ENCODE results near the gene CHRNA5. TPM values are rescaled to one million over a fixed set of nuclear protein-coding genes. Genes with fewer than 3 reads are reported as not detected.

The CHRNA5 gene
- polyA plus RNA-seq, 2 donors, result 1.5 to 2.3 TPM

DNA sequence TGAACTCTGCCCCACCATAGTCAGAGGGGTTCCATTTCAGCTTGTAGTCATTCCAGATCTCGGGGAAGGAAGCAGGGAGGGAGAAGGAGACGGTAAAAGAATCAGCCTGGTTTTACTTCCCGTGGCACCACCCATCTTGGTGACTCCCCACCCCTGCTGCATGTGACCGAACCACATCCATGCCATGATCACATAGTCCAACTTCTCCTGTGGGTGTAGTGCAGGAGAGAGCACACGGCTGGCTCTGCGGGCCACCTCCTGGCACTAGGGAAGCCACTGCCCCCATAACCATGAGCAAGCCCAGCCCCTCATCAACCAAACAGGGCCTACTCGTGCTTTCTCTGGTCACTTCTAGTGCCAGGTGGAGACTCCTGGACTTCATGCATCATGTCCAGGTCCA, 51.8 kb downstream of the CHRNA5 start:
- Histone ChIP-seq H3K27ac (ENCODE audit: low read depth in 2 of 2, low read length in 1 of 2) (no peak overlapping the region), H3K27me3 (ENCODE audit: control insufficient read depth in 1 of 2, insufficient read depth in 2 of 2, low read length in 2 of 2) (peaks cover 0 to 17% of the 10 kb centered on the region in 2 donors), H3K9me3 (ENCODE audit: control insufficient read depth in 2 of 2, insufficient read depth in 1 of 2, low read depth in 1 of 2, low read length in 1 of 2) (no peaks in the 10 kb centered on the region), H3K36me3 (ENCODE audit: control insufficient read depth in 2 of 2, insufficient read depth in 2 of 2, low read length in 1 of 2) (no peaks in the 10 kb centered on the region), H3K4me1 (ENCODE audit: control insufficient read depth in 2 of 2, insufficient read depth in 2 of 2, low read length in 1 of 2) (peaks cover 4 to 6% of the 10 kb centered on the region in 2 donors), H3K4me3 (ENCODE audit: low read depth in 1 of 2, low read length in 2 of 2) (no peak overlapping the region)
- WGBS, 2 donors, result 66 to 72% methylated on average over 7 of the region's 7 CpGs

DNA sequence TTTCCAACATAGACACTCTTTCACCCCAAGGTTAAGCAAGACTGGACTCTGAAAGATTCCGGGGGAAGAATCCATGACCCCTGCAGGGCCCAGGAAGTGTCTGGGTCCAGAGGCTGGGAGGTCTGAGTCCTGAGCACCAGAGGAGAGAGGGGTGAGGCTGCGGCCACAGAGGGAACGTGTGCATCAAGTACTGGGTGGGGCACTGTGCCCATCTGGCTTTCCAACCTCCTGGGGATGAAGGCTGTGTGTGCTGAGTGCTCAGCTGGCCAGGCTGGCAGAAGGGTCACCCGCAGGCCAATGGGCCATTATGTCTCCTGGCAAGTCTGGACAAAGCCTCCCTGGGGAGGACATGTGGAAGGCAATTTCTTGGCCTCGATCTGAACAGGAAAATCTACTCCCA, 52.2 kb downstream of the CHRNA5 start:
- Histone ChIP-seq H3K4me1 (ENCODE audit: control insufficient read depth in 2 of 2, insufficient read depth in 2 of 2, low read length in 1 of 2) (peaks cover 4 to 6% of the 10 kb centered on the region in 2 donors), H3K9me3 (ENCODE audit: control insufficient read depth in 2 of 2, insufficient read depth in 1 of 2, low read depth in 1 of 2, low read length in 1 of 2) (no peaks in the 10 kb centered on the region), H3K27ac (ENCODE audit: low read depth in 2 of 2, low read length in 1 of 2) (no peak overlapping the region), H3K27me3 (ENCODE audit: control insufficient read depth in 1 of 2, insufficient read depth in 2 of 2, low read length in 2 of 2) (peaks cover 0 to 17% of the 10 kb centered on the region in 2 donors), H3K36me3 (ENCODE audit: control insufficient read depth in 2 of 2, insufficient read depth in 2 of 2, low read length in 1 of 2) (no peaks in the 10 kb centered on the region), H3K4me3 (ENCODE audit: low read depth in 1 of 2, low read length in 2 of 2) (no peak overlapping the region)
- WGBS, 2 donors, result 76 to 79% methylated on average over 5 of the region's 5 CpGs

DNA sequence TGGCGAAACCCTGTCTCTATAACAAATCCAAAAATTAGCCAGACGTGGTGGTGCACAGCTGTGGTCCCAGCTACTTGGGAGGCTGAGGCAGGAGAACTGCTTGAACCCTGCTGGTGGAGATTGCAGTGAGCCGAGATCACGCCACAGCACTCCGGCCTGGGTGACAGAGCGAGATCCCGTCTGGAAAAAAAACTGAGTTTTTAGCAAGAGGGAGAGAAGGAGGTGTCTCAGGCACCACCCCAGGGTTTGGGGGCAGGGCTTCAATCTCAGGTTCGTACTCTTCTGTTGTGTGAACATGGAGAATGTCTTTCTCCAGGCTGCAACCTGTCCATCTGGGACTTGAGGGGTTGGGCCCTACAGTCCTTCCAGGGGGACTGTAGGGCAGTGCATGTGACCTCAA, 52.7 kb downstream of the CHRNA5 start:
- H3K4me3 ChIP-seq (ENCODE audit: low read depth in 1 of 2, low read length in 2 of 2), result no peak overlapping the region
- H3K9me3 ChIP-seq (ENCODE audit: control insufficient read depth in 2 of 2, insufficient read depth in 1 of 2, low read depth in 1 of 2, low read length in 1 of 2), result no peaks in the 10 kb centered on the region
- no peak overlapping the region for H3K27ac ChIP-seq (ENCODE audit: low read depth in 2 of 2, low read length in 1 of 2)
- H3K27me3 ChIP-seq (ENCODE audit: control insufficient read depth in 1 of 2, insufficient read depth in 2 of 2, low read length in 2 of 2), result peaks cover 0 to 17% of the 10 kb centered on the region in 2 donors
- WGBS, 2 donors, result 81 to 88% methylated on average over 8 of the region's 8 CpGs
- no peaks in the 10 kb centered on the region for H3K36me3 ChIP-seq (ENCODE audit: control insufficient read depth in 2 of 2, insufficient read depth in 2 of 2, low read length in 1 of 2)
- peaks cover 4 to 6% of the 10 kb centered on the region in 2 donors for H3K4me1 ChIP-seq (ENCODE audit: control insufficient read depth in 2 of 2, insufficient read depth in 2 of 2, low read length in 1 of 2)

DNA sequence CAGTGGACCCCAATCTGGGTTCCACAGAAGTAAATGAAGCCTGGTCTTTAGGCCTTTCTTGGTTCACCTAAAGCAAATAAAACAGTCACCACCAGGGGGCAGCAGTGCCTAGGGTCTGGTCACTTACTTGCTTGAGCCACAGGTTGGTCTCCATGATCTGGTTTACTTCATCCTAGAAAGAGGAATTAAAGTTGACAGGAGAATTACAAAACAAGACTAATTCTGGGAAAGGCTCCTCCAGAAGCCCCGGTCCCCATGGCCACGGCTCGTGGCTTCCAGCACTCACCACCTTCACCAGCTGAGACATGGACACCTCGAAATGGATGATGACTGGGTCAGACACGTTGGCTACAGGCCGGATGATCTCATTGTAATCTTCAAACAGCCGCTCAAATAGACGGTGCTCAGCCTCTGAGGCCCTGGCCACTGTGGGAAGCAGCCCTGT, 53.2 kb downstream of the CHRNA5 start:
- H3K36me3 ChIP-seq (ENCODE audit: control insufficient read depth in 2 of 2, insufficient read depth in 2 of 2, low read length in 1 of 2), result no peaks in the 10 kb centered on the region
- H3K27ac ChIP-seq (ENCODE audit: low read depth in 2 of 2, low read length in 1 of 2), result no peak overlapping the region
- H3K4me1 ChIP-seq (ENCODE audit: control insufficient read depth in 2 of 2, insufficient read depth in 2 of 2, low read length in 1 of 2), result peaks cover 4 to 6% of the 10 kb centered on the region in 2 donors
- no peaks in the 10 kb centered on the region for H3K9me3 ChIP-seq (ENCODE audit: control insufficient read depth in 2 of 2, insufficient read depth in 1 of 2, low read depth in 1 of 2, low read length in 1 of 2)
- H3K4me3 ChIP-seq (ENCODE audit: low read depth in 1 of 2, low read length in 2 of 2), result no peak overlapping the region
- 15 to 16% methylated on average over 8 of the region's 8 CpGs for WGBS, 2 donors
- H3K27me3 ChIP-seq (ENCODE audit: control insufficient read depth in 1 of 2, insufficient read depth in 2 of 2, low read length in 2 of 2), result peaks cover 0 to 17% of the 10 kb centered on the region in 2 donors

DNA sequence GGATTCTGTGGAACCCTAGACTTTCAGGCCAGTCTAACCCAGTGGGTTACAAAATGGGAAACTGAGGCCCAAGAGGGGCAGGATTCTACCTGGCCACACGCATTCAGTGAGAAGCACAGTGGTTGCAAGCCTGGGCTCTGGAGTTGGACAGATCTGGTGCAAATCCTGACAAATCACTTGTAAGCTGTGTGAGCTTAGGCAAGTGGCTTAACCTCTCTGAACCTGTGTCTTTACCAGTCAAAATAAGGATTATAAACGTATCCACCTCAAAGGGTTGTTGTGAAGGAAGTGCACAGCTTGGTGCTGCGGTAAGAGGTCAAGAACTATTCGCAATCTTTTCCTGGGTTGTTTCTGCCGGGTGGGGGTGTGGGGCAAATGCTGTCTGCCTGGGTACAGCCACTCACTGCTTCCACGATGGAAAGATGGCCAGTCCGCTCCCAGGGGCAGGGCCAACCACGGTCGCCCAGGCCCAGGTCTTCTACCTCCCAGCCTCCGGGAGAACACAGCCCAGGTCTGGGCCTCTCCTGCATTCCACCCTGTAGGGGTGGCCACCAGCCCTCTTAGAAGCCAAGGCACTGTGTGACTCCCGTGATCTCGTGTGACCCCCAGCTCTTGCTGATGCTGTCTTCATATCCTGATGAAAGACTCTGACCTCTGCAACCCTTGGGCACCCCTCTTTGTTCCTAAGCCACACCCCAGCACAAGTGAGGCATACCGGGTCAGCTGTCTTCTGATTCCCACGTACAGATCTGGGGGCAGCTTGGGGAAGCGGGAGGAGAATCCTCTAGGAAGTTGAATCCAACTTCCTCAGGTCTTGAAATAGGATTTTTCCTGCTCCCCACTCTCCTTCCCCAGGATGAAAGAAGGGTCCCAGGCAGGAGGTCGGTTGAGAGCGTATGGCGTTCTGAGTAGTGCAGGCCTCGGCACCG, 54.0 kb downstream of the CHRNA5 start:
- Histone ChIP-seq H3K36me3 (ENCODE audit: control insufficient read depth in 2 of 2, insufficient read depth in 2 of 2, low read length in 1 of 2) (no peaks in the 10 kb centered on the region), H3K4me3 (ENCODE audit: low read depth in 1 of 2, low read length in 2 of 2) (no peak overlapping the region), H3K4me1 (ENCODE audit: control insufficient read depth in 2 of 2, insufficient read depth in 2 of 2, low read length in 1 of 2) (peaks cover 4 to 8% of the 10 kb centered on the region in 2 donors), H3K27me3 (ENCODE audit: control insufficient read depth in 1 of 2, insufficient read depth in 2 of 2, low read length in 2 of 2) (peaks cover 0 to 17% of the 10 kb centered on the region in 2 donors), H3K27ac (ENCODE audit: low read depth in 2 of 2, low read length in 1 of 2) (no peak overlapping the region), H3K9me3 (ENCODE audit: control insufficient read depth in 2 of 2, insufficient read depth in 1 of 2, low read depth in 1 of 2, low read length in 1 of 2) (no peaks in the 10 kb centered on the region)
- WGBS, 2 donors, result 48 to 62% methylated on average over 20 of the region's 20 CpGs

DNA sequence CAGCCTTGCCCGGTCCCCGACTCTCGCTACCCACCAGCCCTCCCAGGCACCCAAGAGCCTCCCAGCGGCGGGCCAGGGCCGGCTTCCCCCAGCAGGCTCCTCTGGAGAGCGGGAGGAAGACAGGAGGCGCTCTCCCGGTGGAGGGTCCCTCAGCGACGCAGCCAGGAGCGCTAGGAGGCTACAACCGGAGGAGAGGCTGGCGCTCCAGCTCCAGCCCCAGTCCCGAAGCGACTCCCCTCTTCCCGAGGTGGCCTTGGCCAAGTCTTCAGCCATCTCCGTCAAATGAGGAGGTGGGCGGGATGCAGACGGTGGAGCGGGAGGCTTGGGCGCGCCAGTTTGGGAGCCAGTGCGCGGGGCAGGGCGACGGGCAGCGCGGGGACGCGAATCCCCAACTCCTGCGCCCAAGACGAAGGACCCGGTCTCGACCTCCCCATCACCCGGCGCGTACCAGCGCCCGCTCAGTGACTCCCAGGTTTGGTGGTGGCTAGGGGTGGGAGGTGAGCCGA, 54.8 kb downstream of the CHRNA5 start:
- H3K36me3 ChIP-seq (ENCODE audit: control insufficient read depth in 2 of 2, insufficient read depth in 2 of 2, low read length in 1 of 2), result no peaks in the 10 kb centered on the region
- WGBS, 2 donors, result 2% methylated on average over 40 to 41 of the region's 41 CpGs
- peaks cover 0 to 17% of the 10 kb centered on the region in 2 donors for H3K27me3 ChIP-seq (ENCODE audit: control insufficient read depth in 1 of 2, insufficient read depth in 2 of 2, low read length in 2 of 2)
- no peaks in the 10 kb centered on the region for H3K9me3 ChIP-seq (ENCODE audit: control insufficient read depth in 2 of 2, insufficient read depth in 1 of 2, low read depth in 1 of 2, low read length in 1 of 2)
- H3K4me1 ChIP-seq (ENCODE audit: control insufficient read depth in 2 of 2, insufficient read depth in 2 of 2, low read length in 1 of 2), result peaks cover 4 to 8% of the 10 kb centered on the region in 2 donors
- peak overlapping the region in 1 of 2 donors; percentile 42 for H3K4me3 ChIP-seq (ENCODE audit: low read depth in 1 of 2, low read length in 2 of 2)
- no peak overlapping the region for H3K27ac ChIP-seq (ENCODE audit: low read depth in 2 of 2, low read length in 1 of 2)

DNA sequence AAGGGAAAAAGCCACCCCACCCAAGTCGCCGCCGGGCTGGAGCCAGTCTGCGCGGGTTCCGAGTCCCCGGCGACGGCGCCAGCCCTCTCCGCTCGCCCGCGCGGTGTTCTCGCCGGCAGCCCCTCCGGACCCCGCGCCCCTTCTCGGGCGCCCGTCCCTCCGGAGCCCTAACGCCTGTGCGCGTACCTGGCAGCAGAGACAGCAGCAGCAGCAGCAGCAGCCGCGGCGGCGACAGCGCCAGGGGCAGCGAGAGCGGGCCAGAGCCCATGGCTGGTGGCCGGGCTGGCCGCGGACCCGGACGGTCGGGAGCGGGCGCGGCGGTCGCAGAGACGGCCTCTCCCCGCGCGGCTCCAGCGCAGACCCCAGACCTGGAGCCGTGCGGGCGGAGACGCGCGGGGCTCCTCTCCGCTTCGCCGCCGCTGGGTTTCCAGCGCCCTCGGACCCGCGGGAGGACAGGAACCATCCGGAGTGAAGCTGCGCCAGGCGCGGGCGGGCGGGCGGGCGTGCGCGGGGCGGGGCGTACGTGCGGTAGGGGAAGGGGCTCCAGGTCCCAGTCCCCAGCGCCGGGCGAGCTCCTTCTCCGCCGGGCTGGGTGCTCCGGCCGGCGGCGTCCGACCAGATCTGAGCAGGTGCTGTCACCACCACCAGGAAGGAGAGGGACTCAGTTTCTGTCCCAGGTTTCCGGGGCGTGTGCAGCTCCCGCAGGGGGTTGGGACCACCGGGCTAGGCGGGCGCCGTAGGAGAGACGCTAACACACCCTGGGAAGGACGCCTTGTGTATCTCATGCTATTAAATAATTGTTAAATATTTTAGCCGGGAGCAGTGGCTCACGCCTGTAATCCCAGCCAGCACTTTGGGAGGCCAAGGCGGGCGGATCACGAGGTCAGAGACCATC, 55.5 kb downstream of the CHRNA5 start, which contains the start of gene CHRNA3:
CHRNA3 (minus strand) TSS at position 470 of the 895 bp plus-strand sequence; CDS start at position 268, 202 bp downstream.
- H3K36me3 ChIP-seq (ENCODE audit: control insufficient read depth in 2 of 2, insufficient read depth in 2 of 2, low read length in 1 of 2), result no peaks in the 10 kb centered on the region
- H3K4me1 ChIP-seq (ENCODE audit: control insufficient read depth in 2 of 2, insufficient read depth in 2 of 2, low read length in 1 of 2), result peaks cover 5 to 9% of the 10 kb centered on the region in 2 donors
- H3K9me3 ChIP-seq (ENCODE audit: control insufficient read depth in 2 of 2, insufficient read depth in 1 of 2, low read depth in 1 of 2, low read length in 1 of 2), result no peaks in the 10 kb centered on the region
- 2% methylated on average over 89 to 102 of the region's 102 CpGs for WGBS, 2 donors
- H3K4me3 ChIP-seq (ENCODE audit: low read depth in 1 of 2, low read length in 2 of 2), result peak within 1 kb of the TSS; percentile 42 to 43
- H3K27ac ChIP-seq (ENCODE audit: low read depth in 2 of 2, low read length in 1 of 2), result no peak within 1 kb of the TSS
- H3K27me3 ChIP-seq (ENCODE audit: control insufficient read depth in 1 of 2, insufficient read depth in 2 of 2, low read length in 2 of 2), result peaks cover 0 to 17% of the 10 kb centered on the region in 2 donors

DNA sequence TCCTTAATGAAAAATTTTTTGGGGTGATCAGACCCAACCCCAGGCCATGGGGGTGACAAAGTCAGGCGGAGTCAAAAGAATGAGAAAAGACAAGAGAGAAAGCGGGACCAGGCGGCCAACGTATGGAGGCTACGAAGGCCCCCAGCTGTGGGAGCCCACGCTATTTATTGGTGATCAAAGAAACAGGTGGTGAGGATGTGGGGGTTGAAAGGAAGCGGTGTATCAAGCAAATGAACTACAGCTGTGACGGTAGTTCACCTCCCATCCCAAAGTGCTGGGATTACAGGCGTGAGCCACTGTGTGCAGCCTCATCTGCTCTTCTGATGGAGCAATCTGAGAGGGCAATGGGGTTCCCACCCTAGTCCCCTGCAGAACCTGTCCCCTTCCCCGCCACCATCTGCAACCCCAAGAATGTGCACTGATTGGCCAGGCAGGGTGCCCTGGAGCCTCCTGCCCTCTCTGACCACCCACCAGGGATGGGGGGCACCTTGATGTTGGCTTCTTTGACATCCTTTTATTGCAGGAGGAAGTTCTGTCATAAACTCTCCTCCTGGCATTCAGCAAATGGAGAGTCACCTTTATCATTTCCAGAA, 56.6 kb downstream of the CHRNA5 start:
- Histone ChIP-seq H3K4me1 (ENCODE audit: control insufficient read depth in 2 of 2, insufficient read depth in 2 of 2, low read length in 1 of 2) (peaks cover 6 to 11% of the 10 kb centered on the region in 2 donors), H3K27ac (ENCODE audit: low read depth in 2 of 2, low read length in 1 of 2) (no peak overlapping the region), H3K4me3 (ENCODE audit: low read depth in 1 of 2, low read length in 2 of 2) (no peak overlapping the region), H3K27me3 (ENCODE audit: control insufficient read depth in 1 of 2, insufficient read depth in 2 of 2, low read length in 2 of 2) (peaks cover 0 to 17% of the 10 kb centered on the region in 2 donors), H3K9me3 (ENCODE audit: control insufficient read depth in 2 of 2, insufficient read depth in 1 of 2, low read depth in 1 of 2, low read length in 1 of 2) (no peaks in the 10 kb centered on the region), H3K36me3 (ENCODE audit: control insufficient read depth in 2 of 2, insufficient read depth in 2 of 2, low read length in 1 of 2) (no peaks in the 10 kb centered on the region)
- 79 to 82% methylated on average over 9 to 10 of the region's 10 CpGs for WGBS, 2 donors
